Measurements from ENCODE around the gene CFD.
"Not testable (repeated sequence)": the region's sequence is repeated elsewhere in the genome, so short reads cannot be mapped to it uniquely, and the experiment has no call there.

CFD gene

GRCh38 chr19:858868-859843, at the start of gene CFD:
CFD (plus strand) TSS chr19:859664; CDS start chr19:859690, 26 bp downstream.
- no peak for FAIRE-seq

GRCh38 chr19:810077-810855, 49.2 kb upstream of the CFD start:
- no peak for FAIRE-seq

- FAIRE-seq: no peak
Observed at GRCh38 chr19:810883-811489, 48.5 kb upstream of the CFD start.

- FAIRE-seq: no peak
Observed at GRCh38 chr19:811506-812048, 47.9 kb upstream of the CFD start.

GRCh38 chr19:812049-812746, 47.3 kb upstream of the CFD start:
- FAIRE-seq: no peak

- no peak for FAIRE-seq
Observed at GRCh38 chr19:812747-813218, 46.7 kb upstream of the CFD start.

- no peak for FAIRE-seq
Observed at GRCh38 chr19:813219-814151, 46.0 kb upstream of the CFD start.

- FAIRE-seq: no peak
Observed at GRCh38 chr19:814152-815078, 45.0 kb upstream of the CFD start.

- FAIRE-seq: no peak
Observed at GRCh38 chr19:815079-815774, 44.2 kb upstream of the CFD start.

- no peak for FAIRE-seq
Observed at GRCh38 chr19:815775-816499, 43.5 kb upstream of the CFD start.

- FAIRE-seq: no peak
Observed at GRCh38 chr19:816500-816857, 43.0 kb upstream of the CFD start.

- not testable (repeated sequence) for FAIRE-seq
Observed at GRCh38 chr19:820212-820611, 39.3 kb upstream of the CFD start.

GRCh38 chr19:821231-821824, 38.1 kb upstream of the CFD start:
- no peak for FAIRE-seq

- FAIRE-seq: no peak
Observed at GRCh38 chr19:821825-822503, 37.5 kb upstream of the CFD start, which contains the start of gene PLPPR3. PLPPR3 (minus strand) TSS chr19:821955; CDS start chr19:821559, 396 bp downstream.

- no peak for FAIRE-seq
Observed at GRCh38 chr19:823565-824121, 35.8 kb upstream of the CFD start.

- no peak for FAIRE-seq
Observed at GRCh38 chr19:824885-825284, 34.6 kb upstream of the CFD start.

All from islet of Langerhans (tissue), 1 donor.